K562 (cell line): ENCODE measurements around the gene HCAR1. TPM values are rescaled to one million over a fixed set of nuclear protein-coding genes. Genes with fewer than 3 reads are reported as not detected.

Source experiments
- CBX3 ChIP-seq, 2 experiments: IDR thresholded peaks; 1 replicate in 1 of 2; 2 replicates in 1 of 2; pipeline ENCODE4 v1.6.1; 2012; ENCODE audit warnings: inconsistent platforms in 2 of 2, low read length in 2 of 2, borderline replicate concordance in 1 of 2, control low read depth in 1 of 2
- CEBPB ChIP-seq: fragments of 450-650 bp; IDR thresholded peaks from 2 replicates; pipeline ENCODE4 v1.6.1; 2016; ENCODE audit warnings: missing genetic modification characterization, missing compliant biosample characterization
- CEBPG ChIP-seq, 3 experiments: fragments of 200-800 bp in 1 of 3; sonication (Bioruptor generic) in 1 of 3; sonication (generic) in 1 of 3; formaldehyde crosslinking in 1 of 3; IDR thresholded peaks in 2 of 3; conservative IDR thresholded peaks in 1 of 3; 2 replicates each; pipeline versions ENCODE4 v1.6.1 to v1.8.0; 2016 to 2022; ENCODE audit warnings: missing compliant biosample characterization in 2 of 3, missing genetic modification characterization in 2 of 3, mild to moderate bottlenecking in 1 of 3, missing genetic modification reagents in 1 of 3
- GABPB1 ChIP-seq: sonication (generic); formaldehyde crosslinking; IDR thresholded peaks from 2 replicates; pipeline ENCODE4 v1.8.0; 2022; ENCODE audit warnings: mild to moderate bottlenecking, missing genetic modification reagents
- JUN ChIP-seq, 2 experiments: sonication (generic) in 1 of 2; formaldehyde crosslinking in 1 of 2; IDR thresholded peaks; 2 replicates each; pipeline versions ENCODE4 v1.6.1 to v1.8.0; 2012 to 2022; ENCODE audit warnings: borderline replicate concordance in 2 of 2, mild to moderate bottlenecking in 2 of 2, improper control_type of control experiment in 1 of 2, low read depth in 1 of 2, low read length in 1 of 2, missing genetic modification reagents in 1 of 2
- KLF16 ChIP-seq: IDR thresholded peaks from 2 replicates; pipeline ENCODE4 v1.6.1; 2016; ENCODE audit warnings: antibody characterized with exemption
- SIX5 ChIP-seq, 2 experiments: IDR thresholded peaks; 2 replicates each; pipeline ENCODE4 v1.6.1; 2011; ENCODE audit warnings: low read length in 2 of 2, borderline replicate concordance in 1 of 2, low read depth in 1 of 2, mild to moderate bottlenecking in 1 of 2, moderate library complexity in 1 of 2; ENCODE audit not compliant: insufficient read depth in 1 of 2
- TOE1 ChIP-seq, 2 experiments: fragments of 450-650 bp in 1 of 2; sonication (generic) in 1 of 2; formaldehyde crosslinking in 1 of 2; IDR thresholded peaks; 2 replicates each; pipeline versions ENCODE4 v1.7.1 to v1.8.0; 2016 to 2022; ENCODE audit warnings: borderline replicate concordance in 2 of 2, mild to moderate bottlenecking in 2 of 2, antibody characterized with exemption in 1 of 2, inconsistent platforms in 1 of 2, low read depth in 1 of 2, missing genetic modification reagents in 1 of 2, moderate library complexity in 1 of 2
- TRIM24 ChIP-seq, 2 experiments: fragments of 450-650 bp; IDR thresholded peaks; 2 replicates each; pipeline ENCODE4 v1.6.1; 2016
- ZNF384 ChIP-seq: IDR thresholded peaks from 2 replicates; pipeline ENCODE4 v1.6.1; 2012; ENCODE audit warnings: low read depth, low read length, improper control_type of control experiment
- ZNF644 ChIP-seq: fragments of 200-800 bp; sonication (Bioruptor generic); IDR thresholded peaks from 2 replicates; pipeline ENCODE4 v1.6.1; 2016; ENCODE audit warnings: low read depth, missing genetic modification characterization, missing compliant biosample characterization
- ZNF785 ChIP-seq: fragments of 250-450 bp; sonication (Bioruptor Pico); IDR thresholded peaks from 2 replicates; pipeline ENCODE4 v1.4.0; 2020; ENCODE audit warnings: mild to moderate bottlenecking
- polyA plus RNA-seq, 8 experiments: library from polyadenylated mRNA; depleted of rRNA in 4 of 8; stranded (reverse) in 5 of 8; unstranded in 3 of 8; fragments of >200 nt; fragmentation: Nextera tagmentation in 2 of 8; fragmentation: Illumina TruSeq in 1 of 8; extraction: Ambion mirVana in 2 of 8; extraction: Trizol in 1 of 8; gene quantifications; 2 replicates each; pipeline versions ENCODE4 v1.2.1 to v1.2.3, GENCODE V29; 2011 to 2014; ENCODE audit warnings: inconsistent platforms in 1 of 8, missing spikeins in 1 of 8
- total RNA-seq, 7 experiments: library from RNA; depleted of rRNA in 6 of 7; stranded (reverse); fragments of >200 nt in 6 of 7; fragmentation: Illumina TruSeq in 2 of 7; extraction: Trizol in 2 of 7; gene quantifications; 2 replicates each; pipeline versions ENCODE4 v1.2.1 to v1.2.3, GENCODE V29; 2011 to 2021; ENCODE audit warnings: low replicate concordance in 1 of 7
- TF ChIP-seq, protein P1 (sequence below): fragments of 250-450 bp; sonication (Bioruptor Pico); IDR thresholded peaks from 2 replicates; pipeline ENCODE4 v1.5.0; 2020; ENCODE audit warnings: mild to moderate bottlenecking, borderline replicate concordance
- TF ChIP-seq, protein P2 (sequence below): fragments of 450-650 bp; IDR thresholded peaks from 2 replicates; pipeline ENCODE4 v1.6.1; 2014; ENCODE audit warnings: low read depth, mild to moderate bottlenecking, moderate library complexity, borderline replicate concordance
- TF ChIP-seq, protein P3 (sequence below), 2 experiments: fragments of 450-650 bp in 1 of 2; sonication (generic) in 1 of 2; formaldehyde crosslinking in 1 of 2; IDR thresholded peaks in 1 of 2; conservative IDR thresholded peaks in 1 of 2; 2 replicates each; pipeline versions ENCODE4 v1.6.1 to v1.8.1; 2016 to 2023; ENCODE audit warnings: mild to moderate bottlenecking in 2 of 2, moderate library complexity in 2 of 2, inconsistent platforms in 1 of 2, missing genetic modification reagents in 1 of 2
- TF ChIP-seq, protein P4 (sequence below): fragments of 450-650 bp; IDR thresholded peaks from 2 replicates; pipeline ENCODE4 v1.6.1; 2016; ENCODE audit warnings: mild to moderate bottlenecking
- TF ChIP-seq, protein P5 (sequence below): sonication (generic); formaldehyde crosslinking; IDR thresholded peaks from 2 replicates; pipeline ENCODE4 v1.9.0; 2022; ENCODE audit warnings: mild to moderate bottlenecking, missing genetic modification reagents

The HCAR1 gene
- total and polyA plus RNA-seq, 9 of the 15 experiments (the other 6 are each of a cell fraction or from before 2014, with no cell fraction given) = not detected

DNA sequence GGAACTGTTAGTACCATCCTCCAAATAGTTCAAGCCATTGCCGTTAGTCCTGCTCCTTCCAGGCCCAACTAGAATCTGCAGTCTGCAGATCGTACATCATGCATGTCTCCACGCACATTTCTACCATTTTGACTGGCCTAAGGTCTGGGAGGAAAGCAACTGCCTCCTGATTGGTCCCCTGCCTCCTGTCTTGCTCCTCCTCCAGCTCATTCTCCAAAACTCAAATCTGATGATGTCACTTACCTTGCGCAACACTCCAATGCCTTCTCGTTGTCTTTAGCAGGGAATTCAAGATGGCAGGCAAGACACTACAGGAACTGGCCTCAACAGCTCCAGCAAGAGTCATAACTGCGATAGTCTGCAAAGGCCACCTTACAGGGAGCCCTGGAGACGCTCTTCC lies 9.7 kb upstream of the HCAR1 start (continued):
- TF ChIP-seq, protein P1, sequence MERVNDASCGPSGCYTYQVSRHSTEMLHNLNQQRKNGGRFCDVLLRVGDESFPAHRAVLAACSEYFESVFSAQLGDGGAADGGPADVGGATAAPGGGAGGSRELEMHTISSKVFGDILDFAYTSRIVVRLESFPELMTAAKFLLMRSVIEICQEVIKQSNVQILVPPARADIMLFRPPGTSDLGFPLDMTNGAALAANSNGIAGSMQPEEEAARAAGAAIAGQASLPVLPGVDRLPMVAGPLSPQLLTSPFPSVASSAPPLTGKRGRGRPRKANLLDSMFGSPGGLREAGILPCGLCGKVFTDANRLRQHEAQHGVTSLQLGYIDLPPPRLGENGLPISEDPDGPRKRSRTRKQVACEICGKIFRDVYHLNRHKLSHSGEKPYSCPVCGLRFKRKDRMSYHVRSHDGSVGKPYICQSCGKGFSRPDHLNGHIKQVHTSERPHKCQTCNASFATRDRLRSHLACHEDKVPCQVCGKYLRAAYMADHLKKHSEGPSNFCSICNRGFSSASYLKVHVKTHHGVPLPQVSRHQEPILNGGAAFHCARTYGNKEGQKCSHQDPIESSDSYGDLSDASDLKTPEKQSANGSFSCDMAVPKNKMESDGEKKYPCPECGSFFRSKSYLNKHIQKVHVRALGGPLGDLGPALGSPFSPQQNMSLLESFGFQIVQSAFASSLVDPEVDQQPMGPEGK (CRISPR knock-in tag) = no peak
- TF ChIP-seq, protein P2, sequence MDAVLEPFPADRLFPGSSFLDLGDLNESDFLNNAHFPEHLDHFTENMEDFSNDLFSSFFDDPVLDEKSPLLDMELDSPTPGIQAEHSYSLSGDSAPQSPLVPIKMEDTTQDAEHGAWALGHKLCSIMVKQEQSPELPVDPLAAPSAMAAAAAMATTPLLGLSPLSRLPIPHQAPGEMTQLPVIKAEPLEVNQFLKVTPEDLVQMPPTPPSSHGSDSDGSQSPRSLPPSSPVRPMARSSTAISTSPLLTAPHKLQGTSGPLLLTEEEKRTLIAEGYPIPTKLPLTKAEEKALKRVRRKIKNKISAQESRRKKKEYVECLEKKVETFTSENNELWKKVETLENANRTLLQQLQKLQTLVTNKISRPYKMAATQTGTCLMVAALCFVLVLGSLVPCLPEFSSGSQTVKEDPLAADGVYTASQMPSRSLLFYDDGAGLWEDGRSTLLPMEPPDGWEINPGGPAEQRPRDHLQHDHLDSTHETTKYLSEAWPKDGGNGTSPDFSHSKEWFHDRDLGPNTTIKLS = no peak
- peak; percentile 41 to 69; a peak in 3 of 4 replicates for TF ChIP-seq TRIM24 (IDR thresholded peaks at IDR 0.05)
- peak; percentile 56; the same call in 1 of the 2 replicates for TF ChIP-seq JUN (IDR thresholded peaks at IDR 0.05; ENCODE audit: borderline replicate concordance, low read depth, low read length)
- no peak for TF ChIP-seq JUN (CRISPR knock-in tag; IDR thresholded peaks at IDR 0.05; ENCODE audit: borderline replicate concordance)
- peak in 1 of 2 experiments; percentile 85; a peak in 1 of 3 replicates for TF ChIP-seq CBX3 (IDR thresholded peaks at IDR 0.05; ENCODE audit: borderline replicate concordance in 1 of 2, low read length in 2 of 2)
- TF ChIP-seq ZNF785 (CRISPR knock-in tag) = no peak
- TF ChIP-seq CEBPB (tag) = peak; percentile 100
- TF ChIP-seq, protein P3, sequence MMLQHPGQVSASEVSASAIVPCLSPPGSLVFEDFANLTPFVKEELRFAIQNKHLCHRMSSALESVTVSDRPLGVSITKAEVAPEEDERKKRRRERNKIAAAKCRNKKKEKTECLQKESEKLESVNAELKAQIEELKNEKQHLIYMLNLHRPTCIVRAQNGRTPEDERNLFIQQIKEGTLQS (IDR thresholded peaks at IDR 0.05) = peak; percentile 95
- TF ChIP-seq, protein P3 (CRISPR knock-in tag; conservative IDR thresholded peaks at IDR 0.05) = no peak
- TF ChIP-seq, protein P4, sequence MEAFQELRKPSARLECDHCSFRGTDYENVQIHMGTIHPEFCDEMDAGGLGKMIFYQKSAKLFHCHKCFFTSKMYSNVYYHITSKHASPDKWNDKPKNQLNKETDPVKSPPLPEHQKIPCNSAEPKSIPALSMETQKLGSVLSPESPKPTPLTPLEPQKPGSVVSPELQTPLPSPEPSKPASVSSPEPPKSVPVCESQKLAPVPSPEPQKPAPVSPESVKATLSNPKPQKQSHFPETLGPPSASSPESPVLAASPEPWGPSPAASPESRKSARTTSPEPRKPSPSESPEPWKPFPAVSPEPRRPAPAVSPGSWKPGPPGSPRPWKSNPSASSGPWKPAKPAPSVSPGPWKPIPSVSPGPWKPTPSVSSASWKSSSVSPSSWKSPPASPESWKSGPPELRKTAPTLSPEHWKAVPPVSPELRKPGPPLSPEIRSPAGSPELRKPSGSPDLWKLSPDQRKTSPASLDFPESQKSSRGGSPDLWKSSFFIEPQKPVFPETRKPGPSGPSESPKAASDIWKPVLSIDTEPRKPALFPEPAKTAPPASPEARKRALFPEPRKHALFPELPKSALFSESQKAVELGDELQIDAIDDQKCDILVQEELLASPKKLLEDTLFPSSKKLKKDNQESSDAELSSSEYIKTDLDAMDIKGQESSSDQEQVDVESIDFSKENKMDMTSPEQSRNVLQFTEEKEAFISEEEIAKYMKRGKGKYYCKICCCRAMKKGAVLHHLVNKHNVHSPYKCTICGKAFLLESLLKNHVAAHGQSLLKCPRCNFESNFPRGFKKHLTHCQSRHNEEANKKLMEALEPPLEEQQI = 0 out of 2 replicates have a peak, but pooled peaks have one; percentile 38
- TF ChIP-seq TOE1 (IDR thresholded peaks at IDR 0.05; ENCODE audit: borderline replicate concordance) = no peak
- TF ChIP-seq TOE1 (CRISPR knock-in tag; IDR thresholded peaks at IDR 0.05; ENCODE audit: borderline replicate concordance, low read depth) = no peak
- no peak for TF ChIP-seq KLF16
- no peak for TF ChIP-seq GABPB1 (CRISPR knock-in tag)
- TF ChIP-seq SIX5 (IDR thresholded peaks at IDR 0.05; ENCODE audit: borderline replicate concordance in 1 of 2, insufficient read depth in 1 of 2, low read depth in 1 of 2, low read length in 2 of 2) = no peak
- TF ChIP-seq ZNF384 = no peak
- peak; percentile 98 for TF ChIP-seq CEBPG (CRISPR knock-in tag; IDR thresholded peaks at IDR 0.05)
- TF ChIP-seq CEBPG (tag; conservative IDR thresholded peaks at IDR 0.05 in 1 of 2, IDR thresholded peaks at IDR 0.05 in 1 of 2) = peak; percentile 94 to 98
- TF ChIP-seq, protein P5, sequence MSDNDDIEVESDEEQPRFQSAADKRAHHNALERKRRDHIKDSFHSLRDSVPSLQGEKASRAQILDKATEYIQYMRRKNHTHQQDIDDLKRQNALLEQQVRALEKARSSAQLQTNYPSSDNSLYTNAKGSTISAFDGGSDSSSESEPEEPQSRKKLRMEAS = no peak
- TF ChIP-seq ZNF644 (tag) = 0 out of 2 replicates have a peak, but pooled peaks have one; percentile 77
